ENCODE data around the gene ECE1.

DNA sequence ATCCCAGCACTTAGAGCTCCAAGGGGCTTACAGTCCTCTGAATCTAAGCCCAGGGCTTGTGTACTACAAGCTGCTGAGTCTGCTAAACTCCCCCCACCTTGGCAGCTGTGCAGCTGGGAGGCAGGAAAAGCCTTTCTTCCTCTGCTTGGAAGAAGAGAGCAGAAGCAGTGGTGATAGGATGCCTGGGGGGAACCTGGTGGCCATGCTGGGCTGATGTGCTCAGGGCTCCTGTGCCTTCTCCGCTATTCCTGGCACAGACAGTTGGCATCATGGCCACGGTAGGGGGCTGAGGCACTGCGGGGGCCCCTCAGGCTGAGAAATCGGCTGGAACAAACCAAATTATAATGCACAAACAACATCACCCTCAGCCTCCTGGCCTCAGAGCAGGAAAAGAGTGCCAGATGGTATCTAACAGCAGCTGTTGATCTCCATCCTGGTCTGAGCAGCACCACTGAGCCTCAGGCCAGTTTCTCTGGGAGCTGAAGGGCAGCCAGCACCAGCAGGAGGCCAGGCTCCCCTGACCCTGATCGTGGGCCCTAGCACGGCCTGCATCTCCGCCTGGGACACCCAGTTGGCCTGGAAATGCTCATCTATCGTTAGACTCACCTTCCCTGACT is 35.8 kb downstream of the ECE1 start:
- TF ChIP-seq, protein P1, sequence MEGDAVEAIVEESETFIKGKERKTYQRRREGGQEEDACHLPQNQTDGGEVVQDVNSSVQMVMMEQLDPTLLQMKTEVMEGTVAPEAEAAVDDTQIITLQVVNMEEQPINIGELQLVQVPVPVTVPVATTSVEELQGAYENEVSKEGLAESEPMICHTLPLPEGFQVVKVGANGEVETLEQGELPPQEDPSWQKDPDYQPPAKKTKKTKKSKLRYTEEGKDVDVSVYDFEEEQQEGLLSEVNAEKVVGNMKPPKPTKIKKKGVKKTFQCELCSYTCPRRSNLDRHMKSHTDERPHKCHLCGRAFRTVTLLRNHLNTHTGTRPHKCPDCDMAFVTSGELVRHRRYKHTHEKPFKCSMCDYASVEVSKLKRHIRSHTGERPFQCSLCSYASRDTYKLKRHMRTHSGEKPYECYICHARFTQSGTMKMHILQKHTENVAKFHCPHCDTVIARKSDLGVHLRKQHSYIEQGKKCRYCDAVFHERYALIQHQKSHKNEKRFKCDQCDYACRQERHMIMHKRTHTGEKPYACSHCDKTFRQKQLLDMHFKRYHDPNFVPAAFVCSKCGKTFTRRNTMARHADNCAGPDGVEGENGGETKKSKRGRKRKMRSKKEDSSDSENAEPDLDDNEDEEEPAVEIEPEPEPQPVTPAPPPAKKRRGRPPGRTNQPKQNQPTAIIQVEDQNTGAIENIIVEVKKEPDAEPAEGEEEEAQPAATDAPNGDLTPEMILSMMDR (conservative IDR thresholded peaks at IDR 0.05 in 1 of 2, IDR thresholded peaks at IDR 0.05 in 1 of 2; ENCODE audit: extremely low read depth in 1 of 2, insufficient read depth in 1 of 2, low read depth in 1 of 2, low read length in 2 of 2): no peak
- TF ChIP-seq EZH2 (IDR thresholded peaks at IDR 0.05; ENCODE audit: borderline replicate concordance, low read length): no peak

Data from mammary epithelial cell (primary cell).